Caco-2 (cell line): Measurements from ENCODE around the gene PLOD2. TPM values are rescaled to one million over a fixed set of nuclear protein-coding genes. Genes with fewer than 3 reads are reported as not detected.

Source experiments
- BruUV-seq: library from RNA; stranded (reverse); fragments of 400-500 nt; replicated peaks from 2 replicates; lab custom pipeline; 2021; lab: Mats Ljungman, UMichigan
- CTCF ChIA-PET: fragments of 300-600 bp; sonication (Branson Sonifier 250); formaldehyde crosslinking; loops from one replicate; lab custom pipeline; 2022; ENCODE audit warnings: antibody characterized with exemption; lab: Charles Lee
- POLR2A ChIA-PET: fragments of 300-600 bp; sonication (Branson Sonifier 250); formaldehyde crosslinking; loops from one replicate; lab custom pipeline; 2022; ENCODE audit warnings: antibody characterized with exemption; lab: Charles Lee
- DNase-seq, 2 experiments: peaks; one replicate each; pipeline versions ENCODE4 v3.0.0 to v3.0.0-alpha.2; 2020 to 2022
- H3K27me3 ChIP-seq: replicated peaks from 2 replicates; pipeline ENCODE4 v1.6.0; 2011; ENCODE audit warnings: low read length; ENCODE audit not compliant: control insufficient read depth, insufficient read depth
- H3K36me3 ChIP-seq: 2 replicates; pipeline ENCODE4 v1.5.1; 2011; ENCODE audit warnings: low read length; ENCODE audit not compliant: control insufficient read depth, insufficient read depth
- H3K4me1 ChIP-seq: fragments of 250-450 bp; sonication (Bioruptor Pico); 2 replicates; pipeline ENCODE4 v1.5.1; 2020; ENCODE audit warnings: mild to moderate bottlenecking
- H3K4me3 ChIP-seq: 2 replicates; pipeline ENCODE4 v1.5.1; 2011; ENCODE audit warnings: low read depth, mild to moderate bottlenecking, control low read depth, low read length
- H3K9me3 ChIP-seq: fragments of 250-450 bp; sonication (Bioruptor Pico); 2 replicates; pipeline ENCODE4 v1.5.1; 2020; ENCODE audit warnings: mild to moderate bottlenecking, moderate library complexity
- H3K27ac Mint-ChIP-seq: one replicate; pipeline ENCODE4 v1.8.0; 2022; ENCODE audit warnings: mixed read lengths; ENCODE audit not compliant: unreplicated experiment
- H3K27me3 Mint-ChIP-seq: one replicate; pipeline ENCODE4 v1.8.0; 2022; ENCODE audit warnings: mixed read lengths; ENCODE audit not compliant: insufficient read depth, unreplicated experiment
- H3K36me3 Mint-ChIP-seq: one replicate; pipeline ENCODE4 v1.8.0; 2022; ENCODE audit warnings: mild to moderate bottlenecking, mixed read lengths; ENCODE audit not compliant: insufficient read depth, unreplicated experiment
- H3K4me1 Mint-ChIP-seq: one replicate; pipeline ENCODE4 v1.8.0; 2022; ENCODE audit warnings: low read depth, mixed read lengths; ENCODE audit not compliant: unreplicated experiment
- H3K4me3 Mint-ChIP-seq: one replicate; pipeline ENCODE4 v1.8.0; 2022; ENCODE audit warnings: mild to moderate bottlenecking, moderate library complexity, mixed read lengths; ENCODE audit not compliant: unreplicated experiment
- H3K9me3 Mint-ChIP-seq: one replicate; pipeline ENCODE4 v1.8.0; 2022; ENCODE audit warnings: mixed read lengths; ENCODE audit not compliant: unreplicated experiment
- CTCF ChIP-seq, 2 experiments: fragments of 200-600 bp in 1 of 2; IDR thresholded peaks; 1 replicate in 1 of 2; 2 replicates in 1 of 2; pipeline versions ENCODE4 v1.5.1 to v1.8.0; 2011 to 2022; ENCODE audit warnings: antibody characterized with exemption in 1 of 2, control low read depth in 1 of 2, inconsistent platforms in 1 of 2, low read depth in 1 of 2, low read length in 1 of 2, mild to moderate bottlenecking in 1 of 2, moderate library complexity in 1 of 2; ENCODE audit not compliant: insufficient read depth in 1 of 2, severe bottlenecking in 1 of 2, unreplicated experiment in 1 of 2
- intact Hi-C: fragments of 100-400 bp; cut with micrococcal nuclease; formaldehyde crosslinking; loops from one replicate; pipeline ENCODE4 v1.10.0; 2022; ENCODE audit not compliant: unreplicated experiment
- total RNA-seq: library from RNA; stranded (reverse); gene quantifications from 2 replicates; pipeline ENCODE4 v1.2.3, GENCODE V29; 2022

Gene PLOD2
- total RNA-seq, 1 experiment from 2014 or later, result 53.1 TPM

- H3K4me3 Mint-ChIP-seq, result no peak overlapping the region
- no peaks in the 10 kb centered on the region for H3K9me3 Mint-ChIP-seq
- DNase-seq, result no peak
- H3K36me3 Mint-ChIP-seq, result no peaks in the 10 kb centered on the region
- no peaks in the 10 kb centered on the region for H3K27me3 Mint-ChIP-seq
- no peaks in the 10 kb centered on the region for H3K27me3 ChIP-seq
- BruUV-seq, result no TSS peak
- no peaks in the 10 kb centered on the region for H3K4me1 ChIP-seq
- no peaks in the 10 kb centered on the region for H3K36me3 ChIP-seq
- H3K9me3 ChIP-seq, result no peaks in the 10 kb centered on the region
- H3K4me1 Mint-ChIP-seq, result peaks cover 6% of the 10 kb centered on the region
- POLR2A ChIA-PET, result no interaction called here
- CTCF ChIA-PET, result no interaction called here
- no peak overlapping the region for H3K27ac Mint-ChIP-seq
- intact Hi-C loops, result no loop called here
- TF ChIP-seq CTCF (IDR thresholded peaks at IDR 0.05; ENCODE audit: insufficient read depth in 1 of 2, low read depth in 1 of 2, low read length in 1 of 2, severe bottlenecking in 1 of 2, unreplicated experiment in 1 of 2), result no peak
- no peak overlapping the region for H3K4me3 ChIP-seq
Observed at GRCh38 chr3:146128179-146128578, 32.8 kb downstream of the PLOD2 start.

GRCh38 chr3:146125951-146126350 lies 35.0 kb downstream of the PLOD2 start:
- Histone ChIP-seq H3K4me1 (no peaks in the 10 kb centered on the region), H3K36me3 (no peaks in the 10 kb centered on the region), H3K9me3 (no peaks in the 10 kb centered on the region), H3K27me3 (no peaks in the 10 kb centered on the region), H3K4me3 (no peak overlapping the region)
- H3K4me1 Mint-ChIP-seq, result peaks cover 6% of the 10 kb centered on the region
- no peak overlapping the region for H3K27ac Mint-ChIP-seq
- intact Hi-C loops, result no loop called here
- H3K27me3 Mint-ChIP-seq, result no peaks in the 10 kb centered on the region
- ChIA-PET POLR2A (no interaction called here), CTCF (no interaction called here)
- no TSS peak for BruUV-seq
- peaks cover 11% of the 10 kb centered on the region for H3K36me3 Mint-ChIP-seq
- no peak overlapping the region for H3K4me3 Mint-ChIP-seq
- TF ChIP-seq CTCF (IDR thresholded peaks at IDR 0.05; ENCODE audit: insufficient read depth in 1 of 2, low read depth in 1 of 2, low read length in 1 of 2, severe bottlenecking in 1 of 2, unreplicated experiment in 1 of 2), result no peak
- no peak for DNase-seq
- no peaks in the 10 kb centered on the region for H3K9me3 Mint-ChIP-seq

GRCh38 chr3:146124126-146124801 lies 36.7 kb downstream of the PLOD2 start:
- BruUV-seq, result no TSS peak
- Mint-ChIP-seq H3K27me3 (no peaks in the 10 kb centered on the region), H3K4me3 (no peak overlapping the region), H3K36me3 (peaks cover 25% of the 10 kb centered on the region), H3K9me3 (no peaks in the 10 kb centered on the region), H3K4me1 (no peaks in the 10 kb centered on the region), H3K27ac (no peak overlapping the region)
- CTCF ChIA-PET, result no interaction called here
- intact Hi-C loops, result no loop called here
- Histone ChIP-seq H3K27me3 (no peaks in the 10 kb centered on the region), H3K36me3 (no peaks in the 10 kb centered on the region), H3K4me3 (no peak overlapping the region), H3K9me3 (no peaks in the 10 kb centered on the region), H3K4me1 (no peaks in the 10 kb centered on the region)
- DNase-seq, result no peak
- POLR2A ChIA-PET, result no interaction called here
- no peak for TF ChIP-seq CTCF (IDR thresholded peaks at IDR 0.05; ENCODE audit: insufficient read depth in 1 of 2, low read depth in 1 of 2, low read length in 1 of 2, severe bottlenecking in 1 of 2, unreplicated experiment in 1 of 2)
